ENCODE measurements around the gene GALK1. TPM values are rescaled to one million over a fixed set of nuclear protein-coding genes. Genes with fewer than 3 reads are reported as not detected.

Gene GALK1
- total RNA-seq, 1 experiment from 2014 or later = 35.8 TPM

DNA sequence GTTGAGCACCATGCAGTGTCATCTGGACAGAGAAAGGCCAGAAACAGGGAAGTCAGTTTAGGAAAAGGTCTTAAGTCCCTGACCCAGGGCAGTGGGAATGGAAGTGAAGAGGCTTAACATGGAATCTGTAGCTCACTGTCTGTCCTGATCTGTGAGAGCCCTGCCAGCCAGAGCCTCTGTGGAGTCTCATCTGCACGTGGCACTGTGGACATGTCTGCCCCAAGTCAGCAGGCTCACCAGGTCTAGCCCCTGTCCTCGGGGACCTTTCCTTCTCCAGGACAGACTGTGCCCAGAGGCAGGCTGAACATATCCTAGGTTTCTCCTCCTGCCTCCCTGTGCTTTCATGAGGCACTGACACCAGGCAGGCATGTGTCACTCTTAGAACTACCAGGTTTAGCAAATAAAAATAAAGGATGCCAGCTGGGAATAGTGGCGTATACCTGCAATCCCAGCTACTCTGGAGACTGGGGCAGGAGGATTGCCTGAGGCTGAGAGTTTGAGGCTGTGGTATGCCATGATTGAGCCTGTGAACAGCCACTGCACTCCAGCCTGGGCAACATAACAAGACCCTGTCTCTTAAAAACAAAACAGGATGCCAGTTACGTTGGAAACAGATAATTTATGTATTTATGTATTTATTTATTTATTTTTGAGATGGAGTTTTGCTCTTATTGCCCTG, 42.0 kb upstream of the GALK1 start:
- CTCF ChIA-PET = interaction anchor here (0.6 kb wide), 1 partner anchor 19 kb away, joined by 3 read pairs; no protein-coding TSS in a partner anchor
- POLR2A ChIA-PET = interaction anchor here (0.7 kb wide), 1 partner anchor 17 kb away, joined by 3 read pairs; no protein-coding TSS in a partner anchor
- intact Hi-C loops (cut with micrococcal nuclease; ENCODE audit: unreplicated experiment) (no loop called here), in situ Hi-C loops (cut with HindIII; ENCODE audit: low pct_unique_long_range_greater_than_20kb, low sequenced_read_pairs) (no loop called here)
- TF ChIP-seq POLR2AphosphoS5 (IDR thresholded peaks at IDR 0.05; ENCODE audit: low read depth, low read length) (no peak), TCF7L2 (IDR thresholded peaks at IDR 0.05; ENCODE audit: low read depth, low read length) (no peak), SIN3A (IDR thresholded peaks at IDR 0.05; ENCODE audit: borderline replicate concordance, insufficient read depth, low read depth, low read length) (no peak)
- TF ChIP-seq, protein P1, sequence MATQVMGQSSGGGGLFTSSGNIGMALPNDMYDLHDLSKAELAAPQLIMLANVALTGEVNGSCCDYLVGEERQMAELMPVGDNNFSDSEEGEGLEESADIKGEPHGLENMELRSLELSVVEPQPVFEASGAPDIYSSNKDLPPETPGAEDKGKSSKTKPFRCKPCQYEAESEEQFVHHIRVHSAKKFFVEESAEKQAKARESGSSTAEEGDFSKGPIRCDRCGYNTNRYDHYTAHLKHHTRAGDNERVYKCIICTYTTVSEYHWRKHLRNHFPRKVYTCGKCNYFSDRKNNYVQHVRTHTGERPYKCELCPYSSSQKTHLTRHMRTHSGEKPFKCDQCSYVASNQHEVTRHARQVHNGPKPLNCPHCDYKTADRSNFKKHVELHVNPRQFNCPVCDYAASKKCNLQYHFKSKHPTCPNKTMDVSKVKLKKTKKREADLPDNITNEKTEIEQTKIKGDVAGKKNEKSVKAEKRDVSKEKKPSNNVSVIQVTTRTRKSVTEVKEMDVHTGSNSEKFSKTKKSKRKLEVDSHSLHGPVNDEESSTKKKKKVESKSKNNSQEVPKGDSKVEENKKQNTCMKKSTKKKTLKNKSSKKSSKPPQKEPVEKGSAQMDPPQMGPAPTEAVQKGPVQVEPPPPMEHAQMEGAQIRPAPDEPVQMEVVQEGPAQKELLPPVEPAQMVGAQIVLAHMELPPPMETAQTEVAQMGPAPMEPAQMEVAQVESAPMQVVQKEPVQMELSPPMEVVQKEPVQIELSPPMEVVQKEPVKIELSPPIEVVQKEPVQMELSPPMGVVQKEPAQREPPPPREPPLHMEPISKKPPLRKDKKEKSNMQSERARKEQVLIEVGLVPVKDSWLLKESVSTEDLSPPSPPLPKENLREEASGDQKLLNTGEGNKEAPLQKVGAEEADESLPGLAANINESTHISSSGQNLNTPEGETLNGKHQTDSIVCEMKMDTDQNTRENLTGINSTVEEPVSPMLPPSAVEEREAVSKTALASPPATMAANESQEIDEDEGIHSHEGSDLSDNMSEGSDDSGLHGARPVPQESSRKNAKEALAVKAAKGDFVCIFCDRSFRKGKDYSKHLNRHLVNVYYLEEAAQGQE (IDR thresholded peaks at IDR 0.05; ENCODE audit: insufficient read depth in 1 of 2, low read depth in 2 of 2, low read length in 1 of 2) = no peak
- TF ChIP-seq, protein P2, sequence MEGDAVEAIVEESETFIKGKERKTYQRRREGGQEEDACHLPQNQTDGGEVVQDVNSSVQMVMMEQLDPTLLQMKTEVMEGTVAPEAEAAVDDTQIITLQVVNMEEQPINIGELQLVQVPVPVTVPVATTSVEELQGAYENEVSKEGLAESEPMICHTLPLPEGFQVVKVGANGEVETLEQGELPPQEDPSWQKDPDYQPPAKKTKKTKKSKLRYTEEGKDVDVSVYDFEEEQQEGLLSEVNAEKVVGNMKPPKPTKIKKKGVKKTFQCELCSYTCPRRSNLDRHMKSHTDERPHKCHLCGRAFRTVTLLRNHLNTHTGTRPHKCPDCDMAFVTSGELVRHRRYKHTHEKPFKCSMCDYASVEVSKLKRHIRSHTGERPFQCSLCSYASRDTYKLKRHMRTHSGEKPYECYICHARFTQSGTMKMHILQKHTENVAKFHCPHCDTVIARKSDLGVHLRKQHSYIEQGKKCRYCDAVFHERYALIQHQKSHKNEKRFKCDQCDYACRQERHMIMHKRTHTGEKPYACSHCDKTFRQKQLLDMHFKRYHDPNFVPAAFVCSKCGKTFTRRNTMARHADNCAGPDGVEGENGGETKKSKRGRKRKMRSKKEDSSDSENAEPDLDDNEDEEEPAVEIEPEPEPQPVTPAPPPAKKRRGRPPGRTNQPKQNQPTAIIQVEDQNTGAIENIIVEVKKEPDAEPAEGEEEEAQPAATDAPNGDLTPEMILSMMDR (IDR thresholded peaks at IDR 0.05) = no peak
- ATAC-seq = 0 out of 2 replicates have a peak, but pooled peaks have one; percentile 21
- Histone ChIP-seq H3K36me3 (ENCODE audit: control insufficient read depth, insufficient read depth, low read length) (no peaks in the 10 kb centered on the region), H3K4me1 (ENCODE audit: control insufficient read depth, insufficient read depth, low read length) (no peaks in the 10 kb centered on the region), H3K27me3 (ENCODE audit: control insufficient read depth, insufficient read depth, low read length) (no peaks in the 10 kb centered on the region), H3K27ac (ENCODE audit: low read length) (no peak overlapping the region), H3K4me3 (ENCODE audit: low read depth in 2 of 2, low read length in 2 of 2) (no peak overlapping the region), H3K9me3 (ENCODE audit: control insufficient read depth, insufficient read depth, low read depth, low read length) (no peaks in the 10 kb centered on the region)
- BruUV-seq (replicated peaks) = no TSS peak
- no peak for DNase-seq (ENCODE audit: low read depth, low spot score)

DNA sequence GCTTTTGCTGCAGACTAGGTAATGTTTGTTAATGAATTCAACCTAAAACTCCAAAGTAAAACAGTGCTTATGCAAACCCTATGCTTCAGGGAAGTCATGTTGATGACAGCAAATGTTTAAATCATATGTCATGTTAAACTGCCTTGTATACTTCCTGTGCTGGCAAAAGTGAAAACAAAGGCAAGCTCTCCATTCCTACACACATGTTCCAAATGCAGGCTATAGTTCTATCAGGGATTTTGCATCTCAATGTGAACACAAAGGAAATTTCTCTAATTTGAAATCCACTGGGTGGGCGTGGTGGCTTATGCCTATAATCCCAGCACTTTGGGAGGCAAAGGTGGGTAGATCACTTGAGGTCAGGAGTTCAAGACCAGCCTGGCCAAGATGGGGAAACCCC, 38.9 kb upstream of the GALK1 start:
- DNase-seq (ENCODE audit: low read depth, low spot score) (no peak), ATAC-seq (no peak)
- ChIA-PET POLR2A (interaction anchor here (0.5 kb wide), 1 partner anchor 46 kb away, joined by 4 read pairs; no protein-coding TSS in a partner anchor), CTCF (interaction anchor here (0.6 kb wide), 1 partner anchor 51 kb away, joined by 4 read pairs; the partner anchor contains the start of gene WBP2)
- no peaks in the 10 kb centered on the region for H3K36me3 ChIP-seq (ENCODE audit: control insufficient read depth, insufficient read depth, low read length)
- H3K4me3 ChIP-seq (ENCODE audit: low read depth in 2 of 2, low read length in 2 of 2) = no peak overlapping the region
- H3K27ac ChIP-seq (ENCODE audit: low read length) = no peak overlapping the region
- no TSS peak for BruUV-seq (replicated peaks)
- no peaks in the 10 kb centered on the region for H3K4me1 ChIP-seq (ENCODE audit: control insufficient read depth, insufficient read depth, low read length)
- intact Hi-C loops (cut with micrococcal nuclease; ENCODE audit: unreplicated experiment) (no loop called here), in situ Hi-C loops (cut with HindIII; ENCODE audit: low pct_unique_long_range_greater_than_20kb, low sequenced_read_pairs) (no loop called here)
- no peaks in the 10 kb centered on the region for H3K27me3 ChIP-seq (ENCODE audit: control insufficient read depth, insufficient read depth, low read length)
- TF ChIP-seq, protein P2 (IDR thresholded peaks at IDR 0.05) = no peak
- TF ChIP-seq POLR2AphosphoS5 (IDR thresholded peaks at IDR 0.05; ENCODE audit: low read depth, low read length) (no peak), SIN3A (IDR thresholded peaks at IDR 0.05; ENCODE audit: borderline replicate concordance, insufficient read depth, low read depth, low read length) (no peak), TCF7L2 (IDR thresholded peaks at IDR 0.05; ENCODE audit: low read depth, low read length) (no peak)
- TF ChIP-seq, protein P1 (IDR thresholded peaks at IDR 0.05; ENCODE audit: insufficient read depth in 1 of 2, low read depth in 2 of 2, low read length in 1 of 2) = no peak
- H3K9me3 ChIP-seq (ENCODE audit: control insufficient read depth, insufficient read depth, low read depth, low read length) = no peaks in the 10 kb centered on the region

Measured in Panc1 (cell line).